HepG2 (cell line): ENCODE measurements around the gene TPPP3. TPM values are rescaled to one million over a fixed set of nuclear protein-coding genes. Genes with fewer than 3 reads are reported as not detected.
A peak's percentile ranks its signal among the peaks of the same experiment; 100 is the strongest.

ENCODE experiments used
- ATAC-seq: fragments of 200-7000 bp; cut with Tn5 transposase; 3 replicates; pipeline ENCODE4 v1.9.1; 2020; ENCODE audit warnings: mild to moderate bottlenecking, moderate library complexity
- BruUV-seq: library from RNA; stranded (reverse); fragments of 400-500 nt; replicated peaks from 2 replicates; lab custom pipeline; 2021; lab: Mats Ljungman, UMichigan
- CTCF ChIA-PET: fragments of 300-600 bp; formaldehyde crosslinking; extraction: SDS; loops from one replicate; lab custom pipeline; 2021; ENCODE audit warnings: low total read pairs, inconsistent platforms, low intra/inter-chr PET ratio; lab: Yijun Ruan, JAX
- POLR2A ChIA-PET: fragments of 350-600 bp; sonication (Branson Sonifier 250); formaldehyde crosslinking; loops from one replicate; lab custom pipeline; 2020; ENCODE audit warnings: antibody characterized with exemption, inconsistent platforms; lab: Yijun Ruan, JAX
- DNase-seq: peaks from one replicate; pipeline ENCODE4 v3.0.0-alpha.2; 2015; ENCODE audit warnings: low spot score
- FAIRE-seq: peaks from 3 replicates; lab custom pipeline; 2011; peaks lifted over from hg19 to GRCh38; lab: Jason Lieb, UNC
- H2AFZ ChIP-seq: one replicate; pipeline ENCODE4 v1.6.1; 2011; ENCODE audit warnings: low read length, inconsistent platforms
- H3K27ac ChIP-seq: fragments of 300-600 bp; 3 replicates; pipeline ENCODE4 v1.8.0; 2011; ENCODE audit warnings: mixed run types, mild to moderate bottlenecking, mixed read lengths, low read length, inconsistent platforms; ENCODE audit not compliant: insufficient read depth; ENCODE audit errors: extremely low read length
- H3K27me3 ChIP-seq, 2 experiments: fragments of 200-600 bp in 1 of 2; 2 replicates in 1 of 2; 3 replicates in 1 of 2; pipeline versions ENCODE4 v1.6.0 to v1.8.0; 2011; ENCODE audit warnings: low read length in 2 of 2, mild to moderate bottlenecking in 2 of 2, moderate library complexity in 2 of 2, inconsistent platforms in 1 of 2; ENCODE audit not compliant: insufficient read depth in 2 of 2, control insufficient read depth in 1 of 2
- H3K36me3 ChIP-seq, 2 experiments: fragments of 200-600 bp in 1 of 2; replicated peaks in 1 of 2; 2 replicates in 1 of 2; 3 replicates in 1 of 2; pipeline versions ENCODE4 v1.5.1 to v1.8.0; 2011; ENCODE audit warnings: low read length in 2 of 2, inconsistent platforms in 1 of 2; ENCODE audit not compliant: insufficient read depth in 2 of 2, control insufficient read depth in 1 of 2
- H3K4me1 ChIP-seq: 2 replicates; pipeline ENCODE4 v1.5.1; 2012; ENCODE audit warnings: low read length, inconsistent platforms; ENCODE audit not compliant: insufficient read depth
- H3K4me2 ChIP-seq: 2 replicates; pipeline ENCODE4 v1.6.0; 2011; ENCODE audit warnings: low read depth, low read length, inconsistent platforms
- H3K4me3 ChIP-seq, 3 experiments: fragments of 200-600 bp in 1 of 3; sonication (generic), shearing (Covaris generic) in 1 of 3; replicated peaks in 1 of 3; 2 replicates each; pipeline ENCODE4 v1.5.1; 2011 to 2016; ENCODE audit warnings: low read length in 3 of 3, inconsistent platforms in 2 of 3, low read depth in 2 of 3, mild to moderate bottlenecking in 2 of 3, control low read depth in 1 of 3, mixed read lengths in 1 of 3; ENCODE audit not compliant: insufficient read depth in 1 of 3
- H3K79me2 ChIP-seq: one replicate; pipeline ENCODE4 v1.6.1; 2011; ENCODE audit warnings: low read length, inconsistent platforms; ENCODE audit not compliant: insufficient read depth
- H3K9ac ChIP-seq: 2 replicates; pipeline ENCODE4 v1.6.0; 2011; ENCODE audit warnings: mild to moderate bottlenecking, low read depth, low read length, inconsistent platforms; ENCODE audit not compliant: insufficient read depth
- H3K9me3 ChIP-seq: 2 replicates; pipeline ENCODE4 v1.5.1; 2012; ENCODE audit warnings: mild to moderate bottlenecking, low read length
- H4K20me1 ChIP-seq: 2 replicates; pipeline ENCODE4 v1.6.0; 2011; ENCODE audit warnings: inconsistent platforms, mild to moderate bottlenecking, low read length, moderate library complexity; ENCODE audit not compliant: insufficient read depth
- CHD2 ChIP-seq: IDR thresholded peaks from 2 replicates; pipeline ENCODE4 v1.6.1; 2011; ENCODE audit warnings: low read depth, low read length, improper control_type of control experiment
- CHD4 ChIP-seq: fragments of 200-600 bp; sonication (generic); IDR thresholded peaks from 2 replicates; pipeline ENCODE4 v1.7.0; 2017; ENCODE audit warnings: mild to moderate bottlenecking, low read length, borderline replicate concordance
- EHMT2 ChIP-seq: fragments of 200-600 bp; sonication (generic); IDR thresholded peaks from 2 replicates; pipeline ENCODE4 v1.7.0; 2017; ENCODE audit warnings: antibody characterized with exemption, low read depth, low read length, borderline replicate concordance
- EZH2 ChIP-seq: conservative IDR thresholded peaks from 2 replicates; pipeline ENCODE4 v1.6.1; 2012; ENCODE audit warnings: mild to moderate bottlenecking, low read depth, low read length, moderate library complexity
- FOSL2 ChIP-seq: sonication (generic); formaldehyde crosslinking; IDR thresholded peaks from 2 replicates; pipeline ENCODE4 v1.4.0; 2020; ENCODE audit warnings: missing genetic modification reagents
- GPN1 ChIP-seq: sonication (generic); formaldehyde crosslinking; IDR thresholded peaks from 2 replicates; pipeline ENCODE4 v1.5.1; 2020; ENCODE audit warnings: missing genetic modification reagents, borderline replicate concordance
- MYC ChIP-seq: sonication (generic); formaldehyde crosslinking; IDR thresholded peaks from 2 replicates; pipeline ENCODE4 v1.9.0; 2021; ENCODE audit warnings: missing genetic modification reagents, borderline replicate concordance
- POGZ ChIP-seq: sonication (generic); formaldehyde crosslinking; IDR thresholded peaks from 2 replicates; pipeline ENCODE4 v1.4.0; 2020; ENCODE audit warnings: mild to moderate bottlenecking, missing genetic modification reagents
- RBM22 ChIP-seq: fragments of 200-400 bp; formaldehyde crosslinking; optimal IDR thresholded peaks from 2 replicates; pipeline ENCODE3; 2017; ENCODE audit warnings: mild to moderate bottlenecking, low read length, moderate library complexity
- RERE ChIP-seq: IDR thresholded peaks from 2 replicates; pipeline ENCODE4 v1.6.1; 2016; ENCODE audit warnings: low read depth, missing genetic modification reagents, missing compliant biosample characterization
- RFX3 ChIP-seq: IDR thresholded peaks from 2 replicates; pipeline ENCODE4 v1.6.1; 2016; ENCODE audit warnings: missing biosample characterization, missing genetic modification reagents
- SMARCC2 ChIP-seq: fragments of 450-650 bp; IDR thresholded peaks from 2 replicates; pipeline ENCODE4 v1.6.1; 2017; ENCODE audit warnings: antibody characterized with exemption, mild to moderate bottlenecking
- SP4 ChIP-seq: sonication (generic); formaldehyde crosslinking; IDR thresholded peaks from 2 replicates; pipeline ENCODE4 v1.8.1; 2023; ENCODE audit warnings: mild to moderate bottlenecking, missing genetic modification reagents
- ZNF713 ChIP-seq: sonication (generic); formaldehyde crosslinking; IDR thresholded peaks from 2 replicates; pipeline ENCODE4 v1.4.0; 2020; ENCODE audit warnings: mild to moderate bottlenecking, missing genetic modification reagents
- ZNF768 ChIP-seq: sonication (generic); formaldehyde crosslinking; IDR thresholded peaks from 2 replicates; pipeline ENCODE4 v1.4.0; 2020; ENCODE audit warnings: missing genetic modification reagents
- WGBS: methylation state at CpG from one replicate; pipeline ENCODE4 v1.1.6; 2017; ENCODE audit warnings: low lambda C conversion rate; 5-methylcytosine and 5-hydroxymethylcytosine counted together
- in situ Hi-C: cut with HindIII; loops from 2 replicates; pipeline ENCODE4 v1.10.0; 2017; ENCODE audit warnings: low pct_unique_long_range_greater_than_20kb; ENCODE audit not compliant: extremely low pct_ligation_motif_present
- intact Hi-C: fragments of 100-400 bp; cut with micrococcal nuclease; formaldehyde crosslinking; loops from one replicate; pipeline ENCODE4 v1.10.0; 2022; ENCODE audit not compliant: unreplicated experiment
- polyA plus RNA-seq, 8 experiments: library from polyadenylated mRNA; depleted of rRNA in 3 of 8; stranded (reverse) in 7 of 8; unstranded in 1 of 8; fragments of >200 nt; fragmentation: Illumina TruSeq in 4 of 8; extraction: Trizol in 4 of 8; gene quantifications; 2 replicates each; pipeline versions ENCODE4 v1.2.1 to v1.2.3, GENCODE V29; 2011 to 2016; ENCODE audit warnings: low read depth in 4 of 8, missing spikeins in 1 of 8, mixed read lengths in 1 of 8; ENCODE audit not compliant: insufficient read depth in 1 of 8
- total RNA-seq, 5 experiments: library from RNA; depleted of rRNA; stranded (reverse); fragments of >200 nt; fragmentation: Illumina TruSeq; extraction: Trizol; gene quantifications; 2 replicates each; pipeline ENCODE4 v1.2.3, GENCODE V29; 2016; ENCODE audit warnings: low read depth in 1 of 5

TPPP3 gene
- total and polyA plus RNA-seq, 2 of the 13 experiments (the other 11 are each of a cell fraction or from before 2014, with no cell fraction given): 0.16 to 0.44 TPM

GRCh38 chr16:67425580-67425979 is 32.3 kb upstream of the TPPP3 start:
- intact Hi-C loops: loop anchor here (1.0 to 5.0 kb wide), 2 partner anchors 57 to 89 kb away; partner anchors contain the start of genes AGRP and ATP6V0D1
- Histone ChIP-seq H3K4me3 (no peak overlapping the region), H3K27me3 (peaks cover 5 to 35% of the 10 kb centered on the region in 2 experiments), H2AFZ (no peak overlapping the region), H3K27ac (no peak overlapping the region), H4K20me1 (no peaks in the 10 kb centered on the region), H3K9ac (no peak overlapping the region), H3K36me3 (no peaks in the 10 kb centered on the region), H3K9me3 (no peaks in the 10 kb centered on the region), H3K79me2 (no peaks in the 10 kb centered on the region), H3K4me2 (no peak overlapping the region), H3K4me1 (peaks cover 34% of the 10 kb centered on the region)
- in situ Hi-C loops: no loop called here
- no peak for FAIRE-seq
- POLR2A ChIA-PET: no interaction called here
- TF ChIP-seq EZH2 (peak; percentile 66; the same call in 1 of the 2 replicates), RBM22 (no peak)
- no peak for DNase-seq
- WGBS: 15% methylated on average over 4 of the region's 4 CpGs
- BruUV-seq: no TSS peak
- no peak for ATAC-seq
- CTCF ChIA-PET: interaction anchor here (6.5 kb wide), 1 partner anchor 41 kb away, joined by 98 read pairs; no protein-coding TSS in a partner anchor

GRCh38 chr16:67425061-67425460 is 31.8 kb upstream of the TPPP3 start:
- intact Hi-C loops (loop anchor here (1.0 to 5.0 kb wide), 2 partner anchors 57 to 89 kb away; partner anchors contain the start of genes AGRP and ATP6V0D1), in situ Hi-C loops (no loop called here)
- Histone ChIP-seq H3K27ac (no peak overlapping the region), H3K27me3 (peaks cover 5 to 35% of the 10 kb centered on the region in 2 experiments), H4K20me1 (no peaks in the 10 kb centered on the region), H3K4me1 (peaks cover 29% of the 10 kb centered on the region), H3K36me3 (no peaks in the 10 kb centered on the region), H3K9ac (no peak overlapping the region), H3K79me2 (no peaks in the 10 kb centered on the region), H2AFZ (no peak overlapping the region), H3K4me3 (no peak overlapping the region), H3K9me3 (no peaks in the 10 kb centered on the region), H3K4me2 (no peak overlapping the region)
- ChIA-PET POLR2A (interaction anchor here (1.0 kb wide), 1 partner anchor 21 kb away, joined by 4 read pairs; no protein-coding TSS in a partner anchor), CTCF (interaction anchor here (6.5 kb wide), 1 partner anchor 42 kb away, joined by 98 read pairs; no protein-coding TSS in a partner anchor)
- no peak for ATAC-seq
- BruUV-seq: no TSS peak
- WGBS: 22% methylated on average over 6 of the region's 6 CpGs
- no peak for DNase-seq
- FAIRE-seq: no peak
- TF ChIP-seq FOSL2 (CRISPR knock-in tag) (no peak), RFX3 (CRISPR knock-in tag) (no peak), SP4 (CRISPR knock-in tag) (no peak), ZNF768 (CRISPR knock-in tag) (no peak), CHD4 (no peak), POGZ (no peak), ZNF713 (CRISPR knock-in tag) (no peak), MYC (no peak), RERE (CRISPR knock-in tag) (no peak), EHMT2 (no peak), SMARCC2 (no peak), CHD2 (no peak), GPN1 (CRISPR knock-in tag) (no peak)
